ENCODE results near the gene AUH. TPM values are rescaled to one million over a fixed set of nuclear protein-coding genes. Genes with fewer than 3 reads are reported as not detected.

AUH gene
- total RNA-seq, 2 donors from 2014 or later: 23.0 to 23.5 TPM

DNA sequence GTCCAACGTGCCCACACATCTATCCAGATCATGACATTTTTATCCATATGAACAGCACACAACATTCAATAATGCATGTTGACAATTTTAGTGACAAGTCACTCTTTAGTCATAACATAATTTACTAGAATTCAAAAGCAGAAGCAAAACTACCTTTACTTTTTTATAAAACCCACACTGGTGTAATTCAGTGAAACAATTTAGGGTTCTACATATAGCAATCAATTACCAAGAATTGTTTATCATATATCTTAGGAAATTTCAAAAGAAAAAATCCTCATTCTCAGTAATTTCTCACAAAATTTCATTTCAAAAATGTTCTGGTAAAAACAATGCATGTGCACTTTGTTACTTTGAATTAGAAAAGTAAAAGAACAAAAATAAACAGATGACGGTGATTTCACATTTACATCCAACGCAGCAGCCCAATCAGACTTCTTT is 12.6 kb downstream of the AUH start:
- Histone ChIP-seq H3K36me3 (ENCODE audit: control insufficient read depth, insufficient read depth, low read length) (peaks cover 3% of the 10 kb centered on the region), H3K9ac (ENCODE audit: extremely low read depth, low read length, poor library complexity, severe bottlenecking) (no peak overlapping the region), H3K4me1 (ENCODE audit: control insufficient read depth, insufficient read depth, low read length) (no peaks in the 10 kb centered on the region), H3K27ac (ENCODE audit: low read depth, low read length) (no peak overlapping the region), H3K4me3 (ENCODE audit: low read length) (no peak overlapping the region), H3K27me3 (ENCODE audit: control insufficient read depth, insufficient read depth, low read length, poor library complexity, severe bottlenecking) (no peaks in the 10 kb centered on the region), H3K9me3 (ENCODE audit: control insufficient read depth, low read length) (no peaks in the 10 kb centered on the region)
- H3K4me3 Mint-ChIP-seq: no peak overlapping the region
- H3K9me3 Mint-ChIP-seq: peaks cover under 1% of the 10 kb centered on the region
- WGBS, 2 experiments (ENCODE audit: insufficient coverage in 1 of 2, insufficient read length in 1 of 2): 86 to 98% methylated on average over 1 to 3 of the region's 3 CpGs
- TF ChIP-seq, protein P1, sequence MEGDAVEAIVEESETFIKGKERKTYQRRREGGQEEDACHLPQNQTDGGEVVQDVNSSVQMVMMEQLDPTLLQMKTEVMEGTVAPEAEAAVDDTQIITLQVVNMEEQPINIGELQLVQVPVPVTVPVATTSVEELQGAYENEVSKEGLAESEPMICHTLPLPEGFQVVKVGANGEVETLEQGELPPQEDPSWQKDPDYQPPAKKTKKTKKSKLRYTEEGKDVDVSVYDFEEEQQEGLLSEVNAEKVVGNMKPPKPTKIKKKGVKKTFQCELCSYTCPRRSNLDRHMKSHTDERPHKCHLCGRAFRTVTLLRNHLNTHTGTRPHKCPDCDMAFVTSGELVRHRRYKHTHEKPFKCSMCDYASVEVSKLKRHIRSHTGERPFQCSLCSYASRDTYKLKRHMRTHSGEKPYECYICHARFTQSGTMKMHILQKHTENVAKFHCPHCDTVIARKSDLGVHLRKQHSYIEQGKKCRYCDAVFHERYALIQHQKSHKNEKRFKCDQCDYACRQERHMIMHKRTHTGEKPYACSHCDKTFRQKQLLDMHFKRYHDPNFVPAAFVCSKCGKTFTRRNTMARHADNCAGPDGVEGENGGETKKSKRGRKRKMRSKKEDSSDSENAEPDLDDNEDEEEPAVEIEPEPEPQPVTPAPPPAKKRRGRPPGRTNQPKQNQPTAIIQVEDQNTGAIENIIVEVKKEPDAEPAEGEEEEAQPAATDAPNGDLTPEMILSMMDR (conservative IDR thresholded peaks at IDR 0.05): no peak
- peaks cover 8% of the 10 kb centered on the region for H3K4me1 Mint-ChIP-seq
- no peak for DNase-seq
- H3K27ac Mint-ChIP-seq: no peak overlapping the region
- no peaks in the 10 kb centered on the region for H3K27me3 Mint-ChIP-seq (ENCODE audit: insufficient read depth)
- H3K36me3 Mint-ChIP-seq (ENCODE audit: low read depth): peaks cover 18% of the 10 kb centered on the region

GRCh38 chr9:91348191-91348807 is 13.4 kb downstream of the AUH start:
- Mint-ChIP-seq H3K27me3 (ENCODE audit: insufficient read depth) (no peaks in the 10 kb centered on the region), H3K27ac (no peak overlapping the region), H3K9me3 (peaks cover 6% of the 10 kb centered on the region), H3K36me3 (ENCODE audit: low read depth) (peaks cover 23% of the 10 kb centered on the region), H3K4me1 (peaks cover 8% of the 10 kb centered on the region), H3K4me3 (no peak overlapping the region)
- H3K27ac ChIP-seq (ENCODE audit: low read depth, low read length): no peak overlapping the region
- no peaks in the 10 kb centered on the region for H3K9me3 ChIP-seq (ENCODE audit: control insufficient read depth, low read length)
- no peak overlapping the region for H3K4me3 ChIP-seq (ENCODE audit: low read length)
- H3K27me3 ChIP-seq (ENCODE audit: control insufficient read depth, insufficient read depth, low read length, poor library complexity, severe bottlenecking): no peaks in the 10 kb centered on the region
- TF ChIP-seq, protein P1 (conservative IDR thresholded peaks at IDR 0.05): no peak
- H3K36me3 ChIP-seq (ENCODE audit: control insufficient read depth, insufficient read depth, low read length): peaks cover 8% of the 10 kb centered on the region
- no peak for DNase-seq
- no peak overlapping the region for H3K9ac ChIP-seq (ENCODE audit: extremely low read depth, low read length, poor library complexity, severe bottlenecking)
- no peaks in the 10 kb centered on the region for H3K4me1 ChIP-seq (ENCODE audit: control insufficient read depth, insufficient read depth, low read length)
- WGBS, 2 experiments (ENCODE audit: insufficient coverage in 1 of 2, insufficient read length in 1 of 2): 97 to 100% methylated on average over 1 to 5 of the region's 6 CpGs

DNA sequence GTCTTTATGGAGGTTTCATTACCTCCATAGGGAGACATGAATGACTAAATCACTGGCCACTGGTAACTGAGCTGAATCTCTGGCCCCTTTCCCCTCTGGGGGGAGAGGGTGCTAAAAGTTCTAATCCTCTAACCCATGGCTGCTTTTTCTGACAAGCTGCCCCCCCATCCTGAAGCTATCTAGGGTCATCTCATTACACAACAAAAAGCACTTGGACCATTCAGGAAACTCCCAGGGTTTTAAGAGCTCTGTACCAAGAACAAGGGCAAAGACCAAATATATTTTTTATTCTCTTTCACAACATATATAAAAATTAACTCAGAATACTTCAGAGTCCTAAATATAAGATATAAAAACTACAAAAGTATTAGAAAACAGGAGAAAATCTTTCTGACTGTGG is 14.3 kb downstream of the AUH start:
- Histone ChIP-seq H3K27me3 (ENCODE audit: control insufficient read depth, insufficient read depth, low read length, poor library complexity, severe bottlenecking) (no peaks in the 10 kb centered on the region), H3K4me3 (ENCODE audit: low read length) (no peak overlapping the region), H3K9me3 (ENCODE audit: control insufficient read depth, low read length) (peaks cover 5% of the 10 kb centered on the region), H3K27ac (ENCODE audit: low read depth, low read length) (no peak overlapping the region), H3K9ac (ENCODE audit: extremely low read depth, low read length, poor library complexity, severe bottlenecking) (no peak overlapping the region), H3K4me1 (ENCODE audit: control insufficient read depth, insufficient read depth, low read length) (no peaks in the 10 kb centered on the region), H3K36me3 (ENCODE audit: control insufficient read depth, insufficient read depth, low read length) (peaks cover 15% of the 10 kb centered on the region)
- Mint-ChIP-seq H3K36me3 (ENCODE audit: low read depth) (peaks cover 28% of the 10 kb centered on the region), H3K27ac (no peak overlapping the region), H3K4me3 (no peak overlapping the region), H3K4me1 (peaks cover 8% of the 10 kb centered on the region), H3K9me3 (peaks cover 6% of the 10 kb centered on the region), H3K27me3 (ENCODE audit: insufficient read depth) (no peaks in the 10 kb centered on the region)
- no peak for DNase-seq
- TF ChIP-seq, protein P1 (conservative IDR thresholded peaks at IDR 0.05): no peak

Measured in endodermal cell (in vitro differentiated cells).